H9 (cell line): ENCODE data around the gene CYP27C1. TPM values are rescaled to one million over a fixed set of nuclear protein-coding genes. Genes with fewer than 3 reads are reported as not detected.

Source experiments
- DNase-seq: peaks from one replicate; pipeline ENCODE4 v3.0.0-alpha.2; 2017
- H2AFZ ChIP-seq: one replicate; pipeline ENCODE4 v1.6.1; 2013; ENCODE audit warnings: mild to moderate bottlenecking, low read length, control low read depth, moderate library complexity
- H2AK5ac ChIP-seq: 2 replicates; pipeline ENCODE4 v1.6.1; 2013; ENCODE audit warnings: low read length, control low read depth, mixed read lengths; ENCODE audit not compliant: insufficient read length
- H2BK120ac ChIP-seq: one replicate; pipeline ENCODE4 v1.6.1; 2013; ENCODE audit warnings: low read depth, mild to moderate bottlenecking, low read length, control low read depth, inconsistent platforms; ENCODE audit not compliant: poor library complexity, severe bottlenecking
- H2BK12ac ChIP-seq: 2 replicates; pipeline ENCODE4 v1.6.1; 2013; ENCODE audit warnings: low read length, control low read depth, mixed read lengths, low read depth; ENCODE audit not compliant: insufficient read length
- H2BK15ac ChIP-seq: 2 replicates; pipeline ENCODE4 v1.6.1; 2013; ENCODE audit warnings: low read depth, low read length, control low read depth
- H2BK20ac ChIP-seq: one replicate; pipeline ENCODE4 v1.6.1; 2013; ENCODE audit warnings: low read depth, mild to moderate bottlenecking, low read length, control low read depth, inconsistent platforms; ENCODE audit not compliant: poor library complexity, severe bottlenecking
- H2BK5ac ChIP-seq: 2 replicates; pipeline ENCODE4 v1.6.1; 2013; ENCODE audit warnings: low read length, control low read depth, mixed read lengths; ENCODE audit not compliant: insufficient read length
- H3K14ac ChIP-seq: 2 replicates; pipeline ENCODE4 v1.6.1; 2013; ENCODE audit warnings: low read length, control low read depth; ENCODE audit not compliant: insufficient read depth
- H3K18ac ChIP-seq: 2 replicates; pipeline ENCODE4 v1.6.1; 2013; ENCODE audit warnings: low read depth, mild to moderate bottlenecking, mixed read lengths, low read length, control low read depth; ENCODE audit not compliant: insufficient read length
- H3K23ac ChIP-seq: 2 replicates; pipeline ENCODE4 v1.6.1; 2013; ENCODE audit warnings: low read length, control low read depth, mixed read lengths, low read depth; ENCODE audit not compliant: insufficient read length
- H3K23me2 ChIP-seq: 2 replicates; pipeline ENCODE4 v1.6.1; 2013; ENCODE audit warnings: low read depth, mild to moderate bottlenecking, mixed read lengths, low read length, control low read depth; ENCODE audit not compliant: insufficient read length, poor library complexity, severe bottlenecking
- H3K27ac ChIP-seq: 2 replicates; pipeline ENCODE4 v1.5.1; 2013; ENCODE audit warnings: low read length, control low read depth, mixed read lengths, low read depth; ENCODE audit not compliant: insufficient read length
- H3K27me3 ChIP-seq: 2 replicates; pipeline ENCODE4 v1.6.1; 2013; ENCODE audit warnings: low read length, control low read depth, inconsistent platforms; ENCODE audit not compliant: insufficient read depth
- H3K4ac ChIP-seq: 2 replicates; pipeline ENCODE4 v1.6.1; 2013; ENCODE audit warnings: low read depth, mild to moderate bottlenecking, control low read depth, inconsistent platforms, low read length, moderate library complexity
- H3K4me1 ChIP-seq: 2 replicates; pipeline ENCODE4 v1.6.1; 2013; ENCODE audit warnings: low read length, control low read depth, inconsistent platforms; ENCODE audit not compliant: insufficient read depth
- H3K4me2 ChIP-seq: 2 replicates; pipeline ENCODE4 v1.6.1; 2013; ENCODE audit warnings: low read length, control low read depth, mixed read lengths; ENCODE audit not compliant: insufficient read length, insufficient read depth
- H3K56ac ChIP-seq: 2 replicates; pipeline ENCODE4 v1.6.1; 2013; ENCODE audit warnings: low read depth, mild to moderate bottlenecking, mixed read lengths, low read length, control low read depth; ENCODE audit not compliant: insufficient read length
- H3K79me1 ChIP-seq: 2 replicates; pipeline ENCODE4 v1.6.1; 2013; ENCODE audit warnings: low read depth, mild to moderate bottlenecking, moderate library complexity, low read length, control low read depth, inconsistent platforms; ENCODE audit not compliant: insufficient read depth, poor library complexity, severe bottlenecking
- H3K79me2 ChIP-seq: 2 replicates; pipeline ENCODE4 v1.6.1; 2013; ENCODE audit warnings: low read length, control low read depth, inconsistent platforms; ENCODE audit not compliant: insufficient read depth
- H3K9ac ChIP-seq: 2 replicates; pipeline ENCODE4 v1.6.1; 2013; ENCODE audit warnings: low read length, control low read depth, mixed read lengths; ENCODE audit not compliant: insufficient read length; ENCODE audit errors: extremely low read depth
- H3K9me3 ChIP-seq: one replicate; pipeline ENCODE4 v1.6.1; 2013; ENCODE audit warnings: low read depth, low read length, inconsistent platforms; ENCODE audit not compliant: control insufficient read depth
- H3T11ph ChIP-seq: one replicate; pipeline ENCODE4 v1.6.1; 2013; ENCODE audit warnings: mild to moderate bottlenecking, low read length, control low read depth, inconsistent platforms
- H4K20me1 ChIP-seq: one replicate; pipeline ENCODE4 v1.6.1; 2013; ENCODE audit not compliant: control insufficient read depth, insufficient read length, insufficient read depth
- H4K5ac ChIP-seq: 2 replicates; pipeline ENCODE4 v1.6.1; 2013; ENCODE audit warnings: low read depth, mild to moderate bottlenecking, mixed read lengths, low read length, control low read depth; ENCODE audit not compliant: insufficient read length
- H4K8ac ChIP-seq: replicated peaks from 2 replicates; pipeline ENCODE4 v1.6.1; 2013; ENCODE audit warnings: low read length, control low read depth, mixed read lengths, low read depth; ENCODE audit not compliant: insufficient read length
- H4K91ac ChIP-seq: 2 replicates; pipeline ENCODE4 v1.6.1; 2013; ENCODE audit warnings: low read depth, mild to moderate bottlenecking, moderate library complexity, mixed read lengths, low read length, control low read depth; ENCODE audit not compliant: insufficient read length
- H3K27ac Mint-ChIP-seq, 3 experiments: 2 replicates in 2 of 3; 3 replicates in 1 of 3; pipeline ENCODE4 v1.8.0; 2020 to 2021; ENCODE audit warnings: mixed read lengths in 3 of 3, mild to moderate bottlenecking in 1 of 3, moderate library complexity in 1 of 3
- H3K27me3 Mint-ChIP-seq: 2 replicates; pipeline ENCODE4 v1.8.0; 2021; ENCODE audit warnings: low read depth, mild to moderate bottlenecking, moderate library complexity, mixed read lengths
- H3K36me3 Mint-ChIP-seq, 3 experiments: 2 replicates in 2 of 3; 3 replicates in 1 of 3; pipeline ENCODE4 v1.8.0; 2020 to 2021; ENCODE audit warnings: low read depth in 3 of 3, mixed read lengths in 3 of 3; ENCODE audit not compliant: insufficient read depth in 1 of 3
- H3K4me1 Mint-ChIP-seq, 2 experiments: 2 replicates each; pipeline ENCODE4 v1.8.0; 2020; ENCODE audit warnings: mixed read lengths in 2 of 2
- H3K4me3 Mint-ChIP-seq, 2 experiments: 2 replicates in 1 of 2; 3 replicates in 1 of 2; pipeline ENCODE4 v1.8.0; 2020 to 2021; ENCODE audit warnings: mild to moderate bottlenecking in 2 of 2, mixed read lengths in 2 of 2, moderate library complexity in 1 of 2
- H3K9me3 Mint-ChIP-seq, 2 experiments: 2 replicates in 1 of 2; 3 replicates in 1 of 2; pipeline ENCODE4 v1.8.0; 2020; ENCODE audit warnings: mild to moderate bottlenecking in 2 of 2, mixed read lengths in 2 of 2, moderate library complexity in 1 of 2
- WGBS: extraction: QIAGEN DNeasy Blood & Tissue Kit; methylation state at CpG from one replicate; pipeline ENCODE4 v1.1.7; 2013; ENCODE audit warnings: missing lambda C conversion rate, low lambda C conversion rate, mixed read lengths; ENCODE audit not compliant: insufficient read length; ENCODE audit errors: extremely low coverage; 5-methylcytosine and 5-hydroxymethylcytosine counted together
- total RNA-seq: library from RNA; stranded (reverse); gene quantifications from 2 replicates; pipeline ENCODE4 v1.2.1, GENCODE V29; 2021
- TF ChIP-seq, protein P1 (sequence below): fragments of 200-600 bp; sonication (generic); conservative IDR thresholded peaks from 3 replicates; pipeline ENCODE4 v1.8.0; 2021; ENCODE audit warnings: antibody characterized with exemption, mild to moderate bottlenecking

The CYP27C1 gene
- total RNA-seq, 1 experiment from 2014 or later = 2.3 TPM

DNA sequence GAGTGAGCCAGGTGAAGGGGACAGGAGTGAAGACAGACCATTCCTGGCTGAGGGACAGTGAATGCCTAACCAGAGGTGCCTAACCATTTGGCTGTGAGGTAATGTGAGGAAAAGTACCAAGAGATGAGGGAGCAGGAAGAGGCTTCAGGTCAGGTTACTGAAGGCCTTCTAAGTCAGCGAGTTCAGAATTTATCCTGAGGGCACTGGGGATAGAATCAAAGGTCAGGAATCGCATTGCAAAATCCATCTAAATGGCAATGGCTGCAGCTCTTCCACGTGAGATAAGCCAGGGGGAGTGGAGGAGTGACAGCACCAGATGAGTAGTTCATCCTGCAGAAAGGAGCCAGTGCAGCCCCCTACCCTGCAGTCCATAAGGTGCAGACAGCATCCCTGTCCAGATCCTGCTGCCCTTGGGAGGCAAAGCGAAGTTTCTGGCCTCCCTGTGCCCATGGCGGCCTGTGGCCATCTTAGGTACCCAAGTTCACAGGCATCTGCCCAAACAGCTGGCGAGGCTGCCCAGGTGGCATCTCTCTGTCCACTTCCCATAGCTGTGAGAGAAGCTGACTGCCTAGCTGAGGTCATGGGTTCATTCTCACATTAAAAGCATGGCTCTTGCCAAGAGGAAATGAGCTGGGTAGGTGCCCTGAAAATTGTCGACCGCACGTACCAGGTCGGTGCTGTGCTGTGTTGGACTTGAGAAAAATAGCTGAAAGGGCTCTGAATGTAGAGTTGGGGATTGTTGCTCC, 49.5 kb downstream of the CYP27C1 start:
- WGBS = no CpG with 5 or more reads among the region's 10 CpGs

More for the DNA sequence above, 49.5 kb downstream of the CYP27C1 start:
- Mint-ChIP-seq H3K9me3 (no peaks in the 10 kb centered on the region; a peak in 1 of 5 replicates), H3K36me3 (no peaks in the 10 kb centered on the region), H3K27ac (no peak overlapping the region), H3K4me3 (no peak overlapping the region), H3K4me1 (peaks cover 8 to 14% of the 10 kb centered on the region in 2 experiments), H3K27me3 (peaks cover 2% of the 10 kb centered on the region; the same call in 1 of the 2 replicates)
- H3K18ac ChIP-seq = no peak overlapping the region
- no peak overlapping the region for H3K23ac ChIP-seq
- no peak overlapping the region for H2AFZ ChIP-seq
- H3K23me2 ChIP-seq = no peaks in the 10 kb centered on the region
- no peak overlapping the region for H4K91ac ChIP-seq
- no peaks in the 10 kb centered on the region for H3K27me3 ChIP-seq
- H3K79me2 ChIP-seq = no peaks in the 10 kb centered on the region
- no peak for DNase-seq
- no peak overlapping the region for H2AK5ac ChIP-seq
- H3K14ac ChIP-seq = no peak overlapping the region
- H4K8ac ChIP-seq = no peak overlapping the region
- H2BK20ac ChIP-seq = no peak overlapping the region
- no peak overlapping the region for H3T11ph ChIP-seq
- no peak overlapping the region for H4K5ac ChIP-seq
- H3K56ac ChIP-seq = no peak overlapping the region
- no peaks in the 10 kb centered on the region for H4K20me1 ChIP-seq
- no peak overlapping the region for H2BK120ac ChIP-seq
- H3K79me1 ChIP-seq = no peaks in the 10 kb centered on the region
- H3K9ac ChIP-seq = no peak overlapping the region
- TF ChIP-seq, protein P1, sequence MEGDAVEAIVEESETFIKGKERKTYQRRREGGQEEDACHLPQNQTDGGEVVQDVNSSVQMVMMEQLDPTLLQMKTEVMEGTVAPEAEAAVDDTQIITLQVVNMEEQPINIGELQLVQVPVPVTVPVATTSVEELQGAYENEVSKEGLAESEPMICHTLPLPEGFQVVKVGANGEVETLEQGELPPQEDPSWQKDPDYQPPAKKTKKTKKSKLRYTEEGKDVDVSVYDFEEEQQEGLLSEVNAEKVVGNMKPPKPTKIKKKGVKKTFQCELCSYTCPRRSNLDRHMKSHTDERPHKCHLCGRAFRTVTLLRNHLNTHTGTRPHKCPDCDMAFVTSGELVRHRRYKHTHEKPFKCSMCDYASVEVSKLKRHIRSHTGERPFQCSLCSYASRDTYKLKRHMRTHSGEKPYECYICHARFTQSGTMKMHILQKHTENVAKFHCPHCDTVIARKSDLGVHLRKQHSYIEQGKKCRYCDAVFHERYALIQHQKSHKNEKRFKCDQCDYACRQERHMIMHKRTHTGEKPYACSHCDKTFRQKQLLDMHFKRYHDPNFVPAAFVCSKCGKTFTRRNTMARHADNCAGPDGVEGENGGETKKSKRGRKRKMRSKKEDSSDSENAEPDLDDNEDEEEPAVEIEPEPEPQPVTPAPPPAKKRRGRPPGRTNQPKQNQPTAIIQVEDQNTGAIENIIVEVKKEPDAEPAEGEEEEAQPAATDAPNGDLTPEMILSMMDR = no peak
- peaks cover 2% of the 10 kb centered on the region; the same call in 1 of the 2 replicates for H3K4me1 ChIP-seq
- no peak overlapping the region for H2BK15ac ChIP-seq
- H3K9me3 ChIP-seq = no peaks in the 10 kb centered on the region
- H3K4ac ChIP-seq = no peak overlapping the region
- no peak overlapping the region for H2BK12ac ChIP-seq
- no peak overlapping the region for H2BK5ac ChIP-seq
- H3K27ac ChIP-seq = no peak overlapping the region
- H3K4me2 ChIP-seq = no peak overlapping the region
